Upper lobe of left lung (tissue), 4 donors: ENCODE results near the gene TTC28.

Source experiments
- CTCF ChIP-seq, 6 experiments: fragments of 450-650 bp in 4 of 6; fragments of 200-600 bp in 2 of 6; sonication (generic) in 2 of 6; IDR thresholded peaks; one replicate each; pipeline ENCODE4 v1.5.1; 2016 to 2019; ENCODE audit warnings: antibody characterized with exemption in 6 of 6
- EP300 ChIP-seq, 4 donors: sonication (generic); formaldehyde crosslinking; IDR thresholded peaks; one replicate each; pipeline ENCODE4 v1.5.1; 2017; ENCODE audit warnings: antibody characterized with exemption in 4 of 4, control low read depth in 2 of 4
- POLR2A ChIP-seq, 4 donors: fragments of 450-650 bp; IDR thresholded peaks; one replicate each; pipeline ENCODE4 v1.5.1; 2016 to 2017; ENCODE audit warnings: antibody characterized with exemption in 4 of 4, mild to moderate bottlenecking in 2 of 4
- POLR2AphosphoS5 ChIP-seq, 2 donors: sonication (generic); formaldehyde crosslinking; IDR thresholded peaks; one replicate each; pipeline ENCODE4 v1.5.1; 2017; ENCODE audit warnings: antibody characterized with exemption in 2 of 2

GRCh38 chr22:28052825-28053269, 626.8 kb downstream of the TTC28 start:
- TF ChIP-seq CTCF (IDR thresholded peaks at IDR 0.05) (no peak), POLR2A (IDR thresholded peaks at IDR 0.05) (no peak), POLR2AphosphoS5 (IDR thresholded peaks at IDR 0.05) (no peak), EP300 (IDR thresholded peaks at IDR 0.05) (no peak)
